Osteocyte (in vitro differentiated cells): ENCODE results near the gene CDS2. TPM values are rescaled to one million over a fixed set of nuclear protein-coding genes. Genes with fewer than 3 reads are reported as not detected.

Experiments used
- DNase-seq: peaks from one replicate; pipeline ENCODE4 v3.0.0; 2021; ENCODE audit warnings: mixed read lengths; ENCODE audit not compliant: unreplicated experiment; ENCODE audit errors: extremely low spot score
- H3K27ac Mint-ChIP-seq: one replicate; pipeline ENCODE4 v1.8.0; 2021; ENCODE audit warnings: mild to moderate bottlenecking, mixed read lengths; ENCODE audit not compliant: unreplicated experiment
- H3K27me3 Mint-ChIP-seq: one replicate; pipeline ENCODE4 v1.8.0; 2021; ENCODE audit warnings: mixed read lengths; ENCODE audit not compliant: unreplicated experiment
- H3K36me3 Mint-ChIP-seq: one replicate; pipeline ENCODE4 v1.8.0; 2021; ENCODE audit warnings: mixed read lengths; ENCODE audit not compliant: unreplicated experiment
- H3K4me1 Mint-ChIP-seq: one replicate; pipeline ENCODE4 v1.8.0; 2021; ENCODE audit warnings: mixed read lengths; ENCODE audit not compliant: unreplicated experiment
- H3K4me3 Mint-ChIP-seq: one replicate; pipeline ENCODE4 v1.8.0; 2021; ENCODE audit warnings: mild to moderate bottlenecking, moderate library complexity, mixed read lengths; ENCODE audit not compliant: unreplicated experiment
- H3K9me3 Mint-ChIP-seq: one replicate; pipeline ENCODE4 v1.8.0; 2021; ENCODE audit warnings: mixed read lengths; ENCODE audit not compliant: unreplicated experiment
- CTCF ChIP-seq: fragments of 200-600 bp; sonication (generic); IDR thresholded peaks from 2 replicates; pipeline ENCODE4 v1.5.0; 2021; ENCODE audit warnings: antibody characterized with exemption, mild to moderate bottlenecking, moderate library complexity
- total RNA-seq: library from RNA; stranded (reverse); gene quantifications from 2 replicates; pipeline ENCODE4 v1.2.1, GENCODE V29; 2021

Gene CDS2
- total RNA-seq, 1 donor from 2014 or later: 43.2 TPM

DNA sequence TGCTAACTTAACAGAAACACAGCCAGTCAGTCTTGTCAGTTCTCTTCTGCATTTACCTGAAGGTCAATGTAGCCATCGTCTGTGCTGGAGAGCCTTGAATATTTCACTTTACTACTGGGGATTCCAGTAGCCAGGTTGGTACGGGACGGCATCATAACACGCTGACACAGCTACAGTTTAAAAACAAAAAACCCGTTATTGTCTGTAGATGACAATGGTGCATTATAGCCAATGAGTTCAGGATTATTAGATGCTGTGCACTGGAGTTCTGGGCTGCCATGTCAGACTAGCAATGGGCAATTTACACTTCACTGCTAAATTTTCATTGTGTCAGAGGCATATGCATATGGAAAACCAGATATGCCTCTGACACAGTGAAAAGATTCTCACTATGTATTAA is 17.5 kb upstream of the CDS2 start:
- H3K9me3 Mint-ChIP-seq: no peaks in the 10 kb centered on the region
- no peaks in the 10 kb centered on the region for H3K27me3 Mint-ChIP-seq
- peaks cover 16% of the 10 kb centered on the region for H3K36me3 Mint-ChIP-seq
- H3K4me1 Mint-ChIP-seq: peaks cover 16% of the 10 kb centered on the region
- H3K4me3 Mint-ChIP-seq: no peak overlapping the region
- no peak overlapping the region for H3K27ac Mint-ChIP-seq
- no peak for TF ChIP-seq CTCF
- DNase-seq: no peak

- Mint-ChIP-seq H3K36me3 (peaks cover 32% of the 10 kb centered on the region), H3K4me1 (peaks cover 32% of the 10 kb centered on the region), H3K9me3 (no peaks in the 10 kb centered on the region), H3K4me3 (peak overlapping the region; percentile 92), H3K27ac (peak overlapping the region; percentile 93), H3K27me3 (no peaks in the 10 kb centered on the region)
- DNase-seq: no peak
- TF ChIP-seq CTCF: no peak
These were observed 13.2 kb upstream of the CDS2 start for GRCh38 chr20:5113615-5113986.

GRCh38 chr20:5114403-5114802 is 12.4 kb upstream of the CDS2 start:
- Mint-ChIP-seq H3K36me3 (peaks cover 26% of the 10 kb centered on the region), H3K4me3 (no peak overlapping the region), H3K27ac (peak overlapping the region; percentile 53), H3K27me3 (no peaks in the 10 kb centered on the region), H3K4me1 (peaks cover 34% of the 10 kb centered on the region), H3K9me3 (no peaks in the 10 kb centered on the region)
- DNase-seq: no peak
- TF ChIP-seq CTCF: no peak

DNA sequence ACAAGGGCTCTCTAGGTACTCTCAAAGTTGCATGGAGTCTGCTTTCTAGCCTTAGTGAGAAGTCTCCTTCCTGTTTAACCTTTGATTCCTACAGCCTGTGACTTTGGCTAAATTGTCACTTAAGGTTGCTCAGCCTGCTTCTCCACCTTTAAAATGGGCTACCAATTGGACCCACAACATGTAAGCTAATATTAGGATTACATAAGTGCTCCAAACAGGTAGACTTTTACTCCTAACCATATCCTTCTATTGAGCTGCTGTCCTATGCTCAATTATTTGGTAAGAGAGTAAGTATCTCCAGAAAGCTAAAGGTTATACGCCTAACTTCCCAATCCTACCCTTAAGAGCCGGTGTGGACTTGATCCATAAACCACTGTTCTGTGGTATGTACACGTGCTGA is 9.9 kb upstream of the CDS2 start:
- H3K27me3 Mint-ChIP-seq: no peaks in the 10 kb centered on the region
- no peaks in the 10 kb centered on the region for H3K9me3 Mint-ChIP-seq
- DNase-seq: no peak
- H3K4me3 Mint-ChIP-seq: no peak overlapping the region
- peaks cover 45% of the 10 kb centered on the region for H3K4me1 Mint-ChIP-seq
- no peak overlapping the region for H3K27ac Mint-ChIP-seq
- no peak for TF ChIP-seq CTCF
- peaks cover 26% of the 10 kb centered on the region for H3K36me3 Mint-ChIP-seq

DNA sequence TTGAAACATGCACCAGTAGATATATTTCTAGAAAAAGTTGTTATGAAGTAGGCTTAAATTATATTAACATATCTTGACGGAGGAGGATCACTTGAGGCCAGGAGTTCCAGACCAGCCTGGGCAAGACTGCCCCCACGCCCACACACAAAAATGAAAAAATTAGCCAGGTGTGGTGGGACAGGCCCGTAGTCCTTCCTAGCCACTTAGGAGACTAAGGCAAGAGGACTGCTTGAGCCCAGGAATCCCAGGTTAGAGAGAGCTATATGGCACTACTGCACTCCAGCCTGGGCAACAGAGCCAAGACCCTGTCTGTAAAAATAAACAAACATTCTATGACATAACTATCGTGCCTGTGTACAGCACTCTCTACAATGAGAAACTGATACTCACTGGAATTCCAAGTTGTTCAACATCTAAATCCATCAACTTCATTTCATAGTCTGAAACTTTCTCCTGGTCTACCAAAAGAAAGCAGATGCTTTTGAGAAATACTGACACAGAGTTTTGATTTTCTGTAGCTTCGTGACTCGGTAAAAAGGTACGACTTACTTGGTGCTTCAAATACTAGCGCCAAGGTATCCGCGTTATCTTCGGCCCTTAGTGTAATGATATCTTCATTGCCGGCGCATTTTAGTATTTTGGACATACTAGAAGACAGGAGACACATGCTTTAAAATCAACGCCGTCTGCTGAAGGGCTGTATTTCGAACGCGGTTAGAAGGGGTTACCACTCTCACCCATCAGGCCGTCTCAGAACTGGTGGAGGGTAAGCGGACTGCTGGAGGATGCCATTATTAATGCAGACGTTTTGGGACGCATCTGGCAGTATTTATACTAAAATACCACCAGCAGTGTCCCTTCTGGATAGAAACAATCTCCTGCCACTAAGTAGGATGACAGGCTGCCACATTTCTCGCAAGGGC is 8.3 kb upstream of the CDS2 start:
- Mint-ChIP-seq H3K4me3 (peak overlapping the region; percentile 89), H3K36me3 (peaks cover 26% of the 10 kb centered on the region), H3K4me1 (peaks cover 36% of the 10 kb centered on the region), H3K27me3 (no peaks in the 10 kb centered on the region), H3K9me3 (no peaks in the 10 kb centered on the region), H3K27ac (peak overlapping the region; percentile 52)
- DNase-seq: peak; percentile 30
- no peak for TF ChIP-seq CTCF
